GM21381 (cell line): Measurements from ENCODE around the gene ACADM.
"Not testable (repeated sequence)": the region's sequence is repeated elsewhere in the genome, so short reads cannot be mapped to it uniquely, and the experiment has no call there.

ENCODE experiments used
- ATAC-seq: cut with Tn5 transposase; IDR thresholded peaks from one replicate; pipeline ENCODE4 v1.9.1; 2021; ENCODE audit warnings: mild to moderate bottlenecking, moderate library complexity; ENCODE audit not compliant: unreplicated experiment

Gene ACADM

DNA sequence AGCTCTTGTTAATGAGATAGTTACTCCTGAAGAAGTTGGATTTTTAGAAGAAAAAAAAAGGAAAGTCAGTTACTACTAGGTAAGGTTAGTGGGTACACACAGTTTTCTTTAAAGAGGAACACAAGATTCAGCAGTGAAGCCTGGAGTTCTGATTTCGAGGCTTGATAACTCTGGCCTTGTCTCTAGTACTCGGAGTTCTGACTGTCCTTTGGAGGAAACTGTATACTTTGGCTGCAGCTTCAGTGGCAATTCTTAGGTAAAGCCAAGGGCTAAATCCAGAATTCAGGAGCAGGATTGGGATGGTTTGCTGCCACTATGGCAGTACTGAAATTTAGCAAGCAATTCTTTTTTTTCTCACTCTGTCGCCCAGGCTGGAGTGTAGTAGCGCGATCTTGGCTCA is 9.2 kb downstream of the ACADM start:
- no peak for ATAC-seq

DNA sequence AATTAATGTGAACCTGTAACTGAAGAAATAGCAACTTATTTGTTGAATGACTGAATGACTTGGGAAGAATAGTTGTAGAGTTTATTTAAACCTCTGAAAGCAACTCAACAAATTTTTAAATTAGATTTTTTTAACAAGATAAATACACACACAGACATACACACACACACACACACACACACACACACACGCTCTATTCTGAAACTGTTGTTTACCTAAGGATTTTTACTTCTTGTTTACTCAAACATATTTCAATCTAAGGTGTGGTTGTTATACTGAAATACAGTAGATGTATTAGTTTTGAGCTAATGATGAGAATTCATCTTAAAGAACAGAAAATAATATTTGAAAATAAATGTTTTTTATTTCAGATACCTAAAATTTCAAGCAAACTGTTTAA is 11.5 kb downstream of the ACADM start:
- ATAC-seq, result no peak

DNA sequence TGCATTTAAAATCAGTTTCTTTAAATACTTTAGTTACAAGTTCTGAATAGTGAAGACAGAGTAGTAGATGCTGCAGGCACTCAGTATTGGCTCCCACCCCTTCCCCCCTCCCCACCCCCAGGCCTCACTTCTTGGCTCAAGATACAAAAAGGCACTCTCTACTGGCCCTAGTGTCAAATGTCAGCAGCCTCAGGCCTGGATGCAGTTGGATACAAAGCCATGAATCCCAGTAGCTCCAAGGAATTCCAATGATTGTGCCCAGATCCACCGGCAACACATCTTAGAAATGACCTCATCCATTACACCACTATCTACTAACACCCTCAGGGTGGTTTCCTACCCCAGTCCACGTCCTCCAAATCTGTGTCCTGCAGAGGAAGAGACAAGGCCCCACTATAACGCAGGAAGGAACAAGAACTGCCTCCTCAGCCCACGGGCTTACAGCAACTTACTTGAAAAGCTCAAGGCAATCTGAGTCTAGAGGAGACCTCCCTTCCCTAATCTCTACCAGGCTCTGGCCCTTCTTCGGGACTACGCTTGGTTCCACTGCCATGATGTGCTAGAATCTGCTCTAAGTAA is 17.6 kb downstream of the ACADM start:
- ATAC-seq, result no peak

DNA sequence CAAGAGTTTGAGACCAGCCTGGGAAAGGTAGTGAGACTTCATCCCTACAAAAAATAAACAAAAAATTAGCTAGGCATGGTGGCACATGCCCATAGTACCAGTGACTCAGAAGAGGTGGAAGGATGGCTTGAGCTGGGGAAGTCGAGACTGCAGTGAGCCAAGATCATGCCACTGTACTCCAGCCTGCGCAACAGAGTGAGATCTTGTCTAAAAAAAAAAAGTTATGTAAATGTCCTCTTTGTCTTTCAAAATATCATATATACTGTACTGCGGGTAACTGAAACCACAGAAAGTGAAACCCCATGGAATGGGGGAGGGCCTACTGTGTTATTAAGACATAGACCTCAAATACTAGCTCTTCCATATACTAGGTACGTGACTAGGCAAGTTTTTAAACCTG is 20.8 kb downstream of the ACADM start:
- peak; percentile 79 for ATAC-seq

DNA sequence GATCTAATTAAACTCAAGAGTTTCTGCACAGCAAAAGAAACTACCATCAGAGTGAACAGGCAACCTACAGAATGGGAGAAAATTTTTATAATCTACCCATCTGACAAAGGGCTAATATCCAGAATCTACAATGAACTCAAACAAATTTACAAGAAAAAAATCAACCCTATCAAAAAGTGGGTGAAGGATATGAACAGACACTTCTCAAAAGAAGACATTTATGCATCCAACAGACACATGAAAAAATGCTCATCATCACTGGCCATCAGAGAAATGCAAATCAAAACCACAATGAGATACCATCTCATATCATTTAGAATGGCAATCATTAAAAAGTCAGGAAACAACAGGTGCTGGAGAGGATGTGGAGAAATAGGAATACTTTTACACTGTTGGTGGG is 32.7 kb downstream of the ACADM start:
- ATAC-seq, result not testable (repeated sequence)

DNA sequence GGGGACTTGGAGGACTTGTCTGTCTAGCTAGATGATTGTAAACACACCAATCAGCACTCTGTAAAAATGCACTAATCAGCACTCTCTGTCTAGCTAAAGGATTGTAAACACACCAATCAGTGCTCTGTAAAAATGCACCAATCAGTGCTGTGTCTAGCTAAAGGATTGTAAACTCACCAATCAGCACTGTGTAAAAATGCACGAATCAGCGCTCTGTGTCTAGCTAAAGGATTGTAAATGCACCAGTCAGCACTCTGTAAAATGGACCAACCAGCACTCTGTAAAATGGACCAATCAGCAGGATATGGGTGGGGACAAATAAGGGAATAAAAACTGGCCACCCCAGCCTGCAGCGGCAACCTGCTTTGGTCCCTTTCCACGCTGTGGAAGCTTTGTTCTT is 34.0 kb downstream of the ACADM start:
- ATAC-seq, result not testable (repeated sequence)

DNA sequence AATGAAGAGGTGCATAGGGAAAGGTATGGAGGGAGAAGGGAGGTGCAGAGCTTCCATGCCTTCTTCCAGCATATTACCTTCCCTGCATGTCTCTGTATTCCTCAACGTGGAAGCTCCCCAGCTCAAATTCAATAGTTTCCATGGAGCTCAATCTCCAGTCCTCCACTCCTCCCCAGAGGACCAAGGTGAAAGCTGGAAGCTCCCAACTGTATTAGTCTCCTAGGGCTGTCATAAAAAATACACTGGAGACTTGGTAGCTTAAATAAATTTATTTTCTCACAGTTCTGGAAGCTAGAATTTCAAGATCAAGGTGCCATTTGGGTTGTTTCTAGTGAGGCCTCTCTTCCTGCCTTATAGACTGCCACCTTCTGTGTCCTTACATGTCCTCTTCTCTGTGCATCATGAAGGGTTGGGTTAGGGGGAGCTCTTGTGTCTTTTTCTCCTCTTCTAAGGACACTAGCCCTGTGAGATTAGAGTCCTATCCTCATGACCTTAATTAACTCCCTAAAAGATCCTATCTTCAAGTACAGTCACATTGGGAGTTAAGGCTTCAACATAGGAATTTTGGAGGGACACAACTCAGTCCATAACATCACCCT is 39.6 kb downstream of the ACADM start:
- no peak for ATAC-seq

DNA sequence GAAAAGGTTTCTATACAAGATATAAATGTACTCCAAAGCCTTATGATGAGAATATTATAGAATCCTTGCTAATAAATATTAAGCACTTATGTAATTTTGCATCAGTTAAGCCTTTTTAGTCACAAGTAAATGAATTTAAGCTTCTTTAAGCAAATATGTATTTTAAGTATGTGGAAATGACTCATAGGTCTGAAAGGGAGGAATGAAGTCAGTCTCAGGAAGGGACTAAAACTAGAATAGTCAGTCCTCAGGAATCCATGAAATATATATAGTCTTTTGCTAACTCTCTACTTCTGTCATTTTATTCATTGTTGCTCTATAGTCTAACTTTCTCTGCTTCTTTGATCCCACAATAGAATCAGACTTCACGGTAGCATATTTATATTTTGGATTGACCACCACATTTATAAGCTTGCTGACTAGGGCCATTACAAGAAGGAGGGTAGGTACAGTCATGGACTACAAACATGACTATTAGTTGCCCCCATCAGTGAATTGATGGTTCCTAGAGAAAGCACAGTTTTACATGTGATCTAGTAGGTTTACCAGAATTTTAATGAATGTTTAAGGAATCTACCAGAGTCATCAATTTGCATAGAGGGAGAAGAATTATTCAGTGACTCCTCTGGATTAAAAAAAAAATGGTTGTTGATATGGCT is 41.3 kb downstream of the ACADM start:
- ATAC-seq, result no peak

DNA sequence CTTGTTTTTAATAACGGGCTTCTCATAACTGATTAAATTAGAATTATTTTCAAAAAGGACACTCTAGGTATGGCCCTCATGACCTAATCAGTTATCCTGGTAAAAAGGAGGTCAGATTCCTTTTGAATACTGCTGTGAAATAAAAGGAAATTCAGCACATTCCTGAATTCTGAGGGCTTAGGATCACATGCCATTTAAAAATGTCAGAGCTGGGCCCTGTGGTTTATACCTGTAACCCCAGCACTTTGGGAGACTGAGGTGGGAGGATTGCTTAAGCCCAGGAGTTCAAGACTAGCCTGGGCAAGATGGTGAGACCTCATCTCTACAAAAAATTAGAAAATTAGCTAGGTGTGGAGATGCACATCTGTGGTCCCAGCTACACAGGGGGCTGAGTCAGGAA is 43.5 kb downstream of the ACADM start:
- no peak for ATAC-seq

DNA sequence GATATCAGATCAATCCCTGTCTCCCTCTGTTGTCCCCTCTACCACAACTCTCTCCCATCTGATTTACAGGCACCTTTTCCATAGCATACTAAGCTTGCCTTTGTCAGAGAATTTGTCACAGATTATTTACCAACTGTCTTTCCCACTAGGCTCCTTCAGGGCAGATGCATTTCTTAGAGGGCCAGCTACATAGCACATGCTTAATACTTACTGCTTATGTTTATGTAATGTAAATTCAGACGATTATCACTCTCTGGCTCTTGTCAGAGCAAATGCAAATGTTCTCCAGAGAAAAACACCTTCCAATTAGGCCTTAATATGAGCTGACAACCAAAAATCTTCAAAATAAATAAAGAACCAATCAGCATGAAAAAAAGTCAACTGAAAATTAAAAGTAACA is 46.3 kb downstream of the ACADM start:
- ATAC-seq, result no peak

DNA sequence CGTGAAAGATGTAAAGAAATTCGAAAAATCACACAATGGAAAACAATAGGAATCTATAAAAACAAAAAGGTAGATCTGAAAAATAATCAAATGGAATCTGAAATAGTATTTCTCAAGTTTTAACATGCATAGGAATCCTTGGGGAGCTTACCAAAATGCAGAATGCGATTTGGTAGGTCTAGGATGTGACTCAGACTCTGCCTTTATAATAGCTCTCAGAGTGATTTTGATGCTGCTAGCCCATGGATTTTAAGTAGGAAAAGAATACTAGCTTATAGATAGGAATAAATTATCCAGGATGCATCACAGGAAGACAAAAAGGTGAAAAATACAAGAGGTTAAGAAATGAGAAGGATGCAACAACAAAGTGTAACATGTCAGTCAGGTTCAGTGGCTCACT is 47.5 kb downstream of the ACADM start:
- ATAC-seq, result no peak

DNA sequence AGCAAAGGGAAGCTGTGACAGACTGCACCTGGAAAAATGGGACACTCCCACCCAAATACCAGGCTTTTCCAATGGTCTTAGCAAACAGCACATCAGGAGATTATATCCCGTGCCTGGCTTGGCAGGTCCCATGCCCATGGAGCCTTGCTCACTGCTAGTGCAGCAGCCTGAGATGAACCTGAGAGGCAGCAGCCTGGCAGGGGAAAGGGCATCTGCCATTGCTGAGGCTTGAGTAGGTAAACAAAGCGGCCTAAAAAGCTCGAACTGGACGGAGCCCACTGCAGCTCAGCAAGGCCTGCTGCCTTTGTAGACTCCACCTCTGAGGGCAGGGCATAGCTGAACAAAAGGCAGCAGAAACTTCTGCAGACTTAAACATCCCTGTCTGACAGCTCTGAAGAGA is 53.3 kb downstream of the ACADM start:
- ATAC-seq, result not testable (repeated sequence)

DNA sequence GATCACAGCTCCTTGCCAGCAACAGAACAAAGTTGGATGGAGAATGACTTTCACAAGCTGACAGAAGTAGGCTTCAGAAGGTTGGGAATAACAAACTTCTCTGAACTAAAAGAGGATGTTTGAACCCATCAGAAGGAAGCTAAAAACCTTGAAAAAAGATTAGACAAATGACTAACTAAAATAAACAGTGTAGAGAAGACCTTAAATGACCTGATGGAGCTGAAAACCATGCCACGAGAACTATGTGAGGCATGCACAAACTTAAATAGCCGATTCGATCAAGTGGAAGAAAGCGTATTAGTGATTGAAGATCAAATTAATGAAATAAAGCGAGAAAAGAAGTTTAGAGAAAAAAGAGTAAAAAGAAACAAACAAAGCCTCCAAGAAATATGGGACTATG is 54.2 kb downstream of the ACADM start:
- not testable (repeated sequence) for ATAC-seq

DNA sequence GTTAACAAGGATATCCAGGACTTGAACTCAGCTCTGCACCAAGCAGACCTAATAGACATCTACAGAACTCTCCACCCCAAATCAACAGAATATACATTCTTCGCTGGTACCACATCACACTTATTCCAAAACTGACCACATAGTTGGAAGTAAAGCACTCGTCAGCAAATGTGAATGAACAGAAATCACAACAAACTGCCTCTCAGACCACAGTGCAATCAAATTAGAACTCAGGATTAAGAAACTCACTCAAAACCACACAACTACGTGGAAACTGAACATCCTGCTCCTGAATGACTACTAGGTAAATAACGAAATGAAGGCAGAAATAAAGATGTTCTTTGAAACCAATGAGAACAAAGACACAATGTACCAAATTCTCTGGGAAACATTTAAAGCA is 55.7 kb downstream of the ACADM start:
- not testable (repeated sequence) for ATAC-seq

DNA sequence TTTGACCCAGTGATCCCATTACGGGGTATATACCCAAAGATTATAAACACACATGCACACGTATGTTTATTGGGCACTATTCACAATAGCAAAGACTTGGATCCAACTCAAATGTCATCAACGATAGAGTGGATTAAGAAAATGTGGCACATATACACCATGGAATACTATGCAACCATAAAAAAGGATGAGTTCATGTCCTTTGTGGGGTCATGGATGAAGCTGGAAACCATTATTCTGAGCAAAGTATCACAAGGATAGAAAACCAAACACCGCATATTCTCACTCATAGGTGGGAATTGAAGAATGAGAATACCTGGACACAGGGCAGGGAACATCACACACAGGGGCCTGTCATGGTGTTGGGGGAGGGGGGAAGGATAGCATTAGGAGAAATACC is 59.4 kb downstream of the ACADM start:
- ATAC-seq, result not testable (repeated sequence)

DNA sequence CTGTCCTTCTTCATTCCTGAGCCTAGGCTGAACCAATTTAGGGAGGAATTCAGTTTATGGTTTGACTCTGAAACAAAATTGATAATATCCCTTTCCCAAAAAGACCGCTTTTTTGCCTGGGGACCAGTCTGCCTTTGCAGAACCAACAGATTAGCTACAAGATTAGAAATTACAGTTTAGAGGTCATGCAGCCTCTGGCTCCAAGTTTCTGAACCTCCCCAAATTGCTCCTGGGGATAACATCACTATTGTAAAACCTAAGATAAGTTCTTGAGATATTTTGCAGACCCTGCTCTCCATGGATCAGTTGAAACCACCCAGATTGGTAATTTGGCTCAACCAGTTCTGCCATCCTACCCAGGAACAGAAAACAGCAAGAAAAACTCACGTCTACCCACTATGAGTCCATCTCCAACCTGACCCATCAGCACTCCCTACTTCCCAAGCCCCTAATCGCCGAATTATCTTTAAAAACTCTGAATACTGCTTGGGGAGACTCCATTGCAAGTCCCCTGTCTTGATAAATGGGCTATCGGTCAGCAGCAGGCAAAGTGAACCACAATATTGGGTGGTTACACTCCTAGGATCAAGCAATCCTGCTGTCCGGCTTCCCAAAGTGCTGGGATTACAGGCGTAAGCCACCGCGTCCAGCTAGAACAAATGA is 60.9 kb downstream of the ACADM start:
- peak; percentile 10 for ATAC-seq

DNA sequence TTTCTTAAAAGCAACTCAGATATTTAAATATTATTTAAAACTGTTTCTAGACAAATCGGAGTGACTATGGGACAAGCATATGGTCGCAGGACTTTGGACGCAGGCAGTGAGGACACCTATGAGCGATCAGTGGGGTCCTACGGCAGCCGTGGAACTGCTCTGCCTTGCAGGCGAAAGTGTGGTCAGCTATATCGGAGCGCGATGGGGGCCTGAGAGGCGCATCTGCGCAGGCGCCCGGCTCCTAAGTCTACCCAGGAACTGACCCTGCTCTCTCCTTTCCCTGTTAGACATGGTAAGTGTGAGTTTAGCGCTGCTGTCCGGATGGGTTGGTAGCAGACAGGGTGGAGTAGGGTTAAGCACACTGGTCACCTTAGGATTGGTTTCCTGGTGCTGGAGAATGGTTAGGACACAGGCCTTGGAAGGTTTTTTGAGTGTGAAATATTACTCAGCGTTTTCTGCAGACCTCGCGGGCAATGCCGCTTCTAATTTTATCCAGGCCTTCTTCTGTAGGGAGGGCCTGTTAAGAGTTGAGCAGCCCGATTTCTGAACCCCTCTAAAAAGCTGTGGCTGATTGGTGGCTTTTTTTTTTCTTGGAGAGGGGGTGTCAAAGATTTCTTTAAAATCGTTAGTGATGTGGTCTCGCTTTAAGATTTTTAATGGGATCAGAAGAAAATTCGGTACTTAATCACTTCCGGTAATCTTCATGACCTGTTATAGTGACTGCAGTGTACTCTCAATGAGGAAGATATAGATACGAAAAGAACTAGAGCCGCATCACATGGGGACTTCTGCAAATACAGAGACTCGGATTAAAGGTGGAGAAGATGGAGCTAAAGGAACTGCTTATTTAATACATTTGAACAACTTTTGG is 61.7 kb downstream of the ACADM start, which contains the start of gene RABGGTB:
RABGGTB (plus strand) TSS at position 274 of the 871 bp plus-strand sequence; CDS start at position 290, 16 bp downstream.
- peak; percentile 61 for ATAC-seq

DNA sequence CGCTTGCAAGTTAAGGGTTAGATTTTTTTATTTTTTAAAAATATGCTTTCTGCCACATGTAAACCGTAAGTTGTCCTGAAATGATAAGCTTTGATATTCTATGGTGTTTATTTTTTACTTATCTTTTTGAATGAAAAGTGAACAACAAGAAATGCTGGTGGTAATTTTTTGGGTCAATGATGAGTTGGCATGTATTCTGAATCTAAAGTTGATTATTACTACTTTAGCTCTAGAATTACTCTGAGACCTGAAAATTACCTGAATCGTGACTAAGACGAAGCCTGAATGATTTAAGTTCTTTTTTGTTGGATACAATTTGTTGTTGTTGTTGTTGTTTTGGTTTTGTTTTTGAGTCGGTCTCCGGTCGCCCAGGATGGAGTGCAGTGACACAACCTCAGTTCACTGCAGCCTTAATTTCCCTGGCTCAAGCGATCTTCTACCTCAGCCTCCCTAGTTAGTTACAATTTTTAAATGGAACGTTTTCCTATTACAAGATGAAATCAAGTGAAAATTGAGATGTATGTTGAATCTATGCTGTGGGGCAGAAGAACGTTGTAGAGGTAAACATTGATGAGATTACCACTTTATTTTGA is 62.5 kb downstream of the ACADM start:
- ATAC-seq, result no peak

DNA sequence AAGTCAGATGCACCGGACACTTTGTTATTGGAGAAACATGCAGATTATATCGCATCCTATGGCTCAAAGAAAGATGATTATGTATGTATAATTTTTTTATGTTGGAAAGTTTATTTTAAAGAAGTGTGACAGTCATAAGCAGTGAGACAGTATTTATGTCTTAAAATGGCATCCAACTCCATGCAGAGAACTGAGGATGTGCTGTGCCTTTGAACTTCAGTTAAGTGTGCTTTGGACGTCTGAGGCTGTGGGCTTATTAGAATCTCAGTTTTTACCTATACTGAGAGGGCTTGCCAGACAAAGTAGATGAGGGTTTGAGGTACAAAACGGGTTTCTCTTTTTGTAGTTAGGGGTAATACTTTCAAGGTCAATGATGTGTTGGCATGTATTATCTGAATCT is 63.0 kb downstream of the ACADM start:
- no peak for ATAC-seq

DNA sequence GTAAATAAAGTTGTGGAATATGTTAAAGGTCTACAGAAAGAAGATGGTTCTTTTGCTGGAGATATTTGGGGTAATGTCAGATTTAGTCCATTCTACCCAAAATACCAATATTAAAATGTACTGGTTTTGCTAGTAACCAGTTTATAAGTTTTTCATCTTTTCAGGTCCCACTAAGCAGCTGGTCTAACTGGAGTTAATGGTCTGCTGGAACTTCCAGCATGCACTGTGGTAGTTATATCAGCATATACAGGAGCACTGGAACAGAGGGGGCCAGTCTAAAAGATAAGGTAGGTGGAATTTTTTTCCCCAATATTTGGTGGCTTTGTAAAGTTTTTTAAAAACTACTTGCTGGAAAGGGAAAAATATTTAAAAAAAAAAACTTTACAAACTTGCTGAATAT is 65.5 kb downstream of the ACADM start:
- no peak for ATAC-seq

DNA sequence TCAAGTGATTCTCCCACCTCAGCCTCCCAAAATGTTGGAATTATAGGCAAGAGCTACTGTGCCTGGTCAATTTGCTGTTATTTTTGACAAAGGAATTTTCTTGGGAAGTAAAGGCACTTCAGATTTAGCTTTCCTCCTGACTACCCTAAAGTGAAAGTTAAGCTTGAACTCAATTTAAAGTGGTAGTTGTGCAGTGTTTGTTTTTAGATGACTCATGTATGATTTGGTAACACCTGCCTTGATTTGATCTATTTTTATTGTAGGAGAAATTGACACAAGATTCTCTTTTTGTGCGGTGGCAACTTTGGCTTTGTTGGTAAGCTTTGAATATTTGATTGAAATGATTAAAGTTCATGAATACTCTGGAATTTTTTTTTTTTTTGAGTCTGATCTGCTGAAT is 66.5 kb downstream of the ACADM start:
- ATAC-seq, result no peak
